H9 (cell line): ENCODE measurements around the gene ARHGAP26. TPM values are rescaled to one million over a fixed set of nuclear protein-coding genes. Genes with fewer than 3 reads are reported as not detected.

Source experiments
- DNase-seq: peaks from one replicate; pipeline ENCODE4 v3.0.0-alpha.2; 2017
- H2AFZ ChIP-seq: one replicate; pipeline ENCODE4 v1.6.1; 2013; ENCODE audit warnings: mild to moderate bottlenecking, low read length, control low read depth, moderate library complexity
- H2AK5ac ChIP-seq: 2 replicates; pipeline ENCODE4 v1.6.1; 2013; ENCODE audit warnings: low read length, control low read depth, mixed read lengths; ENCODE audit not compliant: insufficient read length
- H2BK120ac ChIP-seq: one replicate; pipeline ENCODE4 v1.6.1; 2013; ENCODE audit warnings: low read depth, mild to moderate bottlenecking, low read length, control low read depth, inconsistent platforms; ENCODE audit not compliant: poor library complexity, severe bottlenecking
- H2BK12ac ChIP-seq: 2 replicates; pipeline ENCODE4 v1.6.1; 2013; ENCODE audit warnings: low read length, control low read depth, mixed read lengths, low read depth; ENCODE audit not compliant: insufficient read length
- H2BK15ac ChIP-seq: 2 replicates; pipeline ENCODE4 v1.6.1; 2013; ENCODE audit warnings: low read depth, low read length, control low read depth
- H2BK20ac ChIP-seq: one replicate; pipeline ENCODE4 v1.6.1; 2013; ENCODE audit warnings: low read depth, mild to moderate bottlenecking, low read length, control low read depth, inconsistent platforms; ENCODE audit not compliant: poor library complexity, severe bottlenecking
- H2BK5ac ChIP-seq: 2 replicates; pipeline ENCODE4 v1.6.1; 2013; ENCODE audit warnings: low read length, control low read depth, mixed read lengths; ENCODE audit not compliant: insufficient read length
- H3K14ac ChIP-seq: 2 replicates; pipeline ENCODE4 v1.6.1; 2013; ENCODE audit warnings: low read length, control low read depth; ENCODE audit not compliant: insufficient read depth
- H3K18ac ChIP-seq: 2 replicates; pipeline ENCODE4 v1.6.1; 2013; ENCODE audit warnings: low read depth, mild to moderate bottlenecking, mixed read lengths, low read length, control low read depth; ENCODE audit not compliant: insufficient read length
- H3K23ac ChIP-seq: 2 replicates; pipeline ENCODE4 v1.6.1; 2013; ENCODE audit warnings: low read length, control low read depth, mixed read lengths, low read depth; ENCODE audit not compliant: insufficient read length
- H3K23me2 ChIP-seq: 2 replicates; pipeline ENCODE4 v1.6.1; 2013; ENCODE audit warnings: low read depth, mild to moderate bottlenecking, mixed read lengths, low read length, control low read depth; ENCODE audit not compliant: insufficient read length, poor library complexity, severe bottlenecking
- H3K27ac ChIP-seq: 2 replicates; pipeline ENCODE4 v1.5.1; 2013; ENCODE audit warnings: low read length, control low read depth, mixed read lengths, low read depth; ENCODE audit not compliant: insufficient read length
- H3K27me3 ChIP-seq: 2 replicates; pipeline ENCODE4 v1.6.1; 2013; ENCODE audit warnings: low read length, control low read depth, inconsistent platforms; ENCODE audit not compliant: insufficient read depth
- H3K4ac ChIP-seq: 2 replicates; pipeline ENCODE4 v1.6.1; 2013; ENCODE audit warnings: low read depth, mild to moderate bottlenecking, control low read depth, inconsistent platforms, low read length, moderate library complexity
- H3K4me1 ChIP-seq: 2 replicates; pipeline ENCODE4 v1.6.1; 2013; ENCODE audit warnings: low read length, control low read depth, inconsistent platforms; ENCODE audit not compliant: insufficient read depth
- H3K4me2 ChIP-seq: 2 replicates; pipeline ENCODE4 v1.6.1; 2013; ENCODE audit warnings: low read length, control low read depth, mixed read lengths; ENCODE audit not compliant: insufficient read length, insufficient read depth
- H3K56ac ChIP-seq: 2 replicates; pipeline ENCODE4 v1.6.1; 2013; ENCODE audit warnings: low read depth, mild to moderate bottlenecking, mixed read lengths, low read length, control low read depth; ENCODE audit not compliant: insufficient read length
- H3K79me1 ChIP-seq: 2 replicates; pipeline ENCODE4 v1.6.1; 2013; ENCODE audit warnings: low read depth, mild to moderate bottlenecking, moderate library complexity, low read length, control low read depth, inconsistent platforms; ENCODE audit not compliant: insufficient read depth, poor library complexity, severe bottlenecking
- H3K79me2 ChIP-seq: 2 replicates; pipeline ENCODE4 v1.6.1; 2013; ENCODE audit warnings: low read length, control low read depth, inconsistent platforms; ENCODE audit not compliant: insufficient read depth
- H3K9ac ChIP-seq: 2 replicates; pipeline ENCODE4 v1.6.1; 2013; ENCODE audit warnings: low read length, control low read depth, mixed read lengths; ENCODE audit not compliant: insufficient read length; ENCODE audit errors: extremely low read depth
- H3K9me3 ChIP-seq: one replicate; pipeline ENCODE4 v1.6.1; 2013; ENCODE audit warnings: low read depth, low read length, inconsistent platforms; ENCODE audit not compliant: control insufficient read depth
- H3T11ph ChIP-seq: one replicate; pipeline ENCODE4 v1.6.1; 2013; ENCODE audit warnings: mild to moderate bottlenecking, low read length, control low read depth, inconsistent platforms
- H4K20me1 ChIP-seq: one replicate; pipeline ENCODE4 v1.6.1; 2013; ENCODE audit not compliant: control insufficient read depth, insufficient read length, insufficient read depth
- H4K5ac ChIP-seq: 2 replicates; pipeline ENCODE4 v1.6.1; 2013; ENCODE audit warnings: low read depth, mild to moderate bottlenecking, mixed read lengths, low read length, control low read depth; ENCODE audit not compliant: insufficient read length
- H4K8ac ChIP-seq: replicated peaks from 2 replicates; pipeline ENCODE4 v1.6.1; 2013; ENCODE audit warnings: low read length, control low read depth, mixed read lengths, low read depth; ENCODE audit not compliant: insufficient read length
- H4K91ac ChIP-seq: 2 replicates; pipeline ENCODE4 v1.6.1; 2013; ENCODE audit warnings: low read depth, mild to moderate bottlenecking, moderate library complexity, mixed read lengths, low read length, control low read depth; ENCODE audit not compliant: insufficient read length
- H3K27ac Mint-ChIP-seq, 3 experiments: 2 replicates in 2 of 3; 3 replicates in 1 of 3; pipeline ENCODE4 v1.8.0; 2020 to 2021; ENCODE audit warnings: mixed read lengths in 3 of 3, mild to moderate bottlenecking in 1 of 3, moderate library complexity in 1 of 3
- H3K27me3 Mint-ChIP-seq: 2 replicates; pipeline ENCODE4 v1.8.0; 2021; ENCODE audit warnings: low read depth, mild to moderate bottlenecking, moderate library complexity, mixed read lengths
- H3K36me3 Mint-ChIP-seq, 3 experiments: 2 replicates in 2 of 3; 3 replicates in 1 of 3; pipeline ENCODE4 v1.8.0; 2020 to 2021; ENCODE audit warnings: low read depth in 3 of 3, mixed read lengths in 3 of 3; ENCODE audit not compliant: insufficient read depth in 1 of 3
- H3K4me1 Mint-ChIP-seq, 2 experiments: 2 replicates each; pipeline ENCODE4 v1.8.0; 2020; ENCODE audit warnings: mixed read lengths in 2 of 2
- H3K4me3 Mint-ChIP-seq, 2 experiments: 2 replicates in 1 of 2; 3 replicates in 1 of 2; pipeline ENCODE4 v1.8.0; 2020 to 2021; ENCODE audit warnings: mild to moderate bottlenecking in 2 of 2, mixed read lengths in 2 of 2, moderate library complexity in 1 of 2
- H3K9me3 Mint-ChIP-seq, 2 experiments: 2 replicates in 1 of 2; 3 replicates in 1 of 2; pipeline ENCODE4 v1.8.0; 2020; ENCODE audit warnings: mild to moderate bottlenecking in 2 of 2, mixed read lengths in 2 of 2, moderate library complexity in 1 of 2
- CTCF ChIP-seq: fragments of 200-600 bp; sonication (generic); conservative IDR thresholded peaks from 3 replicates; pipeline ENCODE4 v1.8.0; 2021; ENCODE audit warnings: antibody characterized with exemption, mild to moderate bottlenecking
- WGBS: extraction: QIAGEN DNeasy Blood & Tissue Kit; methylation state at CpG from one replicate; pipeline ENCODE4 v1.1.7; 2013; ENCODE audit warnings: missing lambda C conversion rate, low lambda C conversion rate, mixed read lengths; ENCODE audit not compliant: insufficient read length; ENCODE audit errors: extremely low coverage; 5-methylcytosine and 5-hydroxymethylcytosine counted together
- total RNA-seq: library from RNA; stranded (reverse); gene quantifications from 2 replicates; pipeline ENCODE4 v1.2.1, GENCODE V29; 2021

Gene ARHGAP26
- total RNA-seq, 1 experiment from 2014 or later: 13.8 TPM

GRCh38 chr5:142941245-142941644 lies 171.1 kb downstream of the ARHGAP26 start:
- Histone ChIP-seq H2AK5ac (no peak overlapping the region), H3T11ph (no peak overlapping the region), H4K91ac (no peak overlapping the region), H3K79me1 (no peaks in the 10 kb centered on the region), H3K4me1 (no peaks in the 10 kb centered on the region), H2BK120ac (no peak overlapping the region), H3K23ac (no peak overlapping the region), H3K9ac (no peak overlapping the region), H2BK20ac (no peak overlapping the region), H4K5ac (no peak overlapping the region), H3K79me2 (no peaks in the 10 kb centered on the region), H2BK5ac (no peak overlapping the region), H2BK12ac (no peak overlapping the region), H3K23me2 (no peaks in the 10 kb centered on the region), H3K14ac (no peak overlapping the region), H3K4ac (no peak overlapping the region), H3K27ac (no peak overlapping the region), H2BK15ac (no peak overlapping the region), H4K20me1 (no peaks in the 10 kb centered on the region), H4K8ac (no peak overlapping the region), H3K4me2 (no peak overlapping the region), H3K9me3 (no peaks in the 10 kb centered on the region), H3K27me3 (no peaks in the 10 kb centered on the region), H3K56ac (no peak overlapping the region), H2AFZ (no peak overlapping the region), H3K18ac (no peak overlapping the region)
- no CpG with 5 or more reads among the region's 2 CpGs for WGBS
- H3K36me3 Mint-ChIP-seq: no peaks in the 10 kb centered on the region
- TF ChIP-seq CTCF: no peak
- H3K27me3 Mint-ChIP-seq: no peaks in the 10 kb centered on the region
- no peak for DNase-seq
- no peak overlapping the region for H3K27ac Mint-ChIP-seq
- no peak overlapping the region for H3K4me3 Mint-ChIP-seq
- no peaks in the 10 kb centered on the region for H3K9me3 Mint-ChIP-seq
- 0 out of 4 replicates have a peak, but pooled peaks cover 0 to 2% of the 10 kb centered on the region in 2 experiments for H3K4me1 Mint-ChIP-seq
